ENCODE data around the gene TTC6. TPM values are rescaled to one million over a fixed set of nuclear protein-coding genes. Genes with fewer than 3 reads are reported as not detected.

TTC6 gene
- total RNA-seq, 5 donors from 2014 or later (not counting 1 experiment from before 2014, with no cell fraction given) = not detected

- peaks cover 10 to 16% (median 10%) of the 10 kb centered on the region in 3 donors for H3K9me3 Mint-ChIP-seq
- DNase-seq (no peak), ATAC-seq (replicated peaks in 1 of 4) (no peak)
- H3K4me3 ChIP-seq (ENCODE audit: control insufficient read depth in 1 of 2, extremely low read depth in 1 of 2, low read length in 1 of 2) = no peak overlapping the region
- H3K36me3 Mint-ChIP-seq = no peaks in the 10 kb centered on the region
- ChIA-PET CTCF (no interaction called here), POLR2A (no interaction called here)
- H3K4me1 ChIP-seq (ENCODE audit: control insufficient read depth in 1 of 2, extremely low read depth in 1 of 2, insufficient read depth in 2 of 2, low read length in 2 of 2) = no peaks in the 10 kb centered on the region
- peaks cover 18% of the 10 kb centered on the region in 2 donors for H3K27me3 Mint-ChIP-seq
- no peak overlapping the region for H3K27ac ChIP-seq (ENCODE audit: low read length)
- no peaks in the 10 kb centered on the region for H3K36me3 ChIP-seq (ENCODE audit: control insufficient read depth in 2 of 2, extremely low read depth in 1 of 2, insufficient read depth in 1 of 2, low read length in 1 of 2)
- no peak overlapping the region for H3K4me3 Mint-ChIP-seq
- no CpG with 5 or more reads among the region's 1 CpG for WGBS (ENCODE audit: insufficient coverage)
- H3K9me3 ChIP-seq = no peaks in the 10 kb centered on the region
- no peaks in the 10 kb centered on the region for H3K4me1 Mint-ChIP-seq
- H3K27ac Mint-ChIP-seq = no peak overlapping the region
- H3K27me3 ChIP-seq (replicated peaks in 1 of 2; ENCODE audit: control insufficient read depth in 2 of 2, extremely low read depth in 1 of 2, insufficient read depth in 2 of 2, low read length in 1 of 2) = peaks cover 8% of the 10 kb centered on the region in 2 experiments
Observed at GRCh38 chr14:37623426-37623951, 28.1 kb downstream of the TTC6 start.

GRCh38 chr14:37623971-37624370, 28.5 kb downstream of the TTC6 start:
- WGBS (ENCODE audit: insufficient coverage) = 100% methylated on average over 1 of the region's 1 CpG
- Histone ChIP-seq H3K27ac (ENCODE audit: low read length) (no peak overlapping the region), H3K27me3 (replicated peaks in 1 of 2; ENCODE audit: control insufficient read depth in 2 of 2, extremely low read depth in 1 of 2, insufficient read depth in 2 of 2, low read length in 1 of 2) (peaks cover 8% of the 10 kb centered on the region in 2 experiments), H3K4me1 (ENCODE audit: control insufficient read depth in 1 of 2, extremely low read depth in 1 of 2, insufficient read depth in 2 of 2, low read length in 2 of 2) (no peaks in the 10 kb centered on the region), H3K4me3 (ENCODE audit: control insufficient read depth in 1 of 2, extremely low read depth in 1 of 2, low read length in 1 of 2) (no peak overlapping the region), H3K9me3 (no peaks in the 10 kb centered on the region), H3K36me3 (ENCODE audit: control insufficient read depth in 2 of 2, extremely low read depth in 1 of 2, insufficient read depth in 1 of 2, low read length in 1 of 2) (no peaks in the 10 kb centered on the region)
- no peak overlapping the region for H3K4me3 Mint-ChIP-seq
- H3K27ac Mint-ChIP-seq = no peak overlapping the region
- H3K36me3 Mint-ChIP-seq = no peaks in the 10 kb centered on the region
- ATAC-seq (replicated peaks in 1 of 4) = no peak
- ChIA-PET POLR2A (no interaction called here), CTCF (no interaction called here)
- H3K27me3 Mint-ChIP-seq = peaks cover 18% of the 10 kb centered on the region in 2 donors
- H3K4me1 Mint-ChIP-seq = no peaks in the 10 kb centered on the region
- no peak for DNase-seq
- peaks cover 6 to 12% (median 6%) of the 10 kb centered on the region in 3 donors for H3K9me3 Mint-ChIP-seq

GRCh38 chr14:37625597-37626595, 30.5 kb downstream of the TTC6 start:
- Histone ChIP-seq H3K36me3 (ENCODE audit: control insufficient read depth in 2 of 2, extremely low read depth in 1 of 2, insufficient read depth in 1 of 2, low read length in 1 of 2) (no peaks in the 10 kb centered on the region), H3K9me3 (no peaks in the 10 kb centered on the region), H3K27me3 (replicated peaks in 1 of 2; ENCODE audit: control insufficient read depth in 2 of 2, extremely low read depth in 1 of 2, insufficient read depth in 2 of 2, low read length in 1 of 2) (peaks cover 8% of the 10 kb centered on the region in 2 experiments), H3K4me3 (ENCODE audit: control insufficient read depth in 1 of 2, extremely low read depth in 1 of 2, low read length in 1 of 2) (no peak overlapping the region), H3K27ac (ENCODE audit: low read length) (no peak overlapping the region), H3K4me1 (ENCODE audit: control insufficient read depth in 1 of 2, extremely low read depth in 1 of 2, insufficient read depth in 2 of 2, low read length in 2 of 2) (no peaks in the 10 kb centered on the region)
- ATAC-seq (replicated peaks in 1 of 4) (no peak), DNase-seq (no peak)
- Mint-ChIP-seq H3K9me3 (peaks cover 9 to 17% (median 10%) of the 10 kb centered on the region in 3 donors), H3K36me3 (no peaks in the 10 kb centered on the region), H3K27ac (no peak overlapping the region), H3K27me3 (peaks cover 10 to 13% of the 10 kb centered on the region in 2 donors), H3K4me3 (no peak overlapping the region), H3K4me1 (no peaks in the 10 kb centered on the region)
- POLR2A ChIA-PET = no interaction called here
- CTCF ChIA-PET = no interaction called here
- no CpG with 5 or more reads among the region's 9 CpGs for WGBS (ENCODE audit: insufficient coverage)

- Histone ChIP-seq H3K27ac (ENCODE audit: low read length) (no peak overlapping the region), H3K4me1 (ENCODE audit: control insufficient read depth in 1 of 2, extremely low read depth in 1 of 2, insufficient read depth in 2 of 2, low read length in 2 of 2) (no peaks in the 10 kb centered on the region), H3K36me3 (ENCODE audit: control insufficient read depth in 2 of 2, extremely low read depth in 1 of 2, insufficient read depth in 1 of 2, low read length in 1 of 2) (no peaks in the 10 kb centered on the region), H3K27me3 (replicated peaks in 1 of 2; ENCODE audit: control insufficient read depth in 2 of 2, extremely low read depth in 1 of 2, insufficient read depth in 2 of 2, low read length in 1 of 2) (peaks cover 0 to 7% of the 10 kb centered on the region in 2 experiments), H3K4me3 (ENCODE audit: control insufficient read depth in 1 of 2, extremely low read depth in 1 of 2, low read length in 1 of 2) (no peak overlapping the region), H3K9me3 (no peaks in the 10 kb centered on the region)
- no peak overlapping the region for H3K4me3 Mint-ChIP-seq
- no peak for DNase-seq
- no peak overlapping the region for H3K27ac Mint-ChIP-seq
- ChIA-PET CTCF (no interaction called here), POLR2A (no interaction called here)
- H3K36me3 Mint-ChIP-seq = no peaks in the 10 kb centered on the region
- H3K4me1 Mint-ChIP-seq = no peaks in the 10 kb centered on the region
- ATAC-seq (replicated peaks in 1 of 4) = no peak
- no CpG with 5 or more reads among the region's 4 CpGs for WGBS (ENCODE audit: insufficient coverage)
- no peaks in the 10 kb centered on the region for H3K27me3 Mint-ChIP-seq
- peaks cover 3 to 9% (median 3%) of the 10 kb centered on the region in 3 donors for H3K9me3 Mint-ChIP-seq
Observed at GRCh38 chr14:37637341-37637740, 41.9 kb downstream of the TTC6 start.

- Histone ChIP-seq H3K27ac (ENCODE audit: low read length) (no peak overlapping the region), H3K36me3 (ENCODE audit: control insufficient read depth in 2 of 2, extremely low read depth in 1 of 2, insufficient read depth in 1 of 2, low read length in 1 of 2) (no peaks in the 10 kb centered on the region), H3K9me3 (no peaks in the 10 kb centered on the region), H3K27me3 (replicated peaks in 1 of 2; ENCODE audit: control insufficient read depth in 2 of 2, extremely low read depth in 1 of 2, insufficient read depth in 2 of 2, low read length in 1 of 2) (no peaks in the 10 kb centered on the region), H3K4me1 (ENCODE audit: control insufficient read depth in 1 of 2, extremely low read depth in 1 of 2, insufficient read depth in 2 of 2, low read length in 2 of 2) (no peaks in the 10 kb centered on the region), H3K4me3 (ENCODE audit: control insufficient read depth in 1 of 2, extremely low read depth in 1 of 2, low read length in 1 of 2) (no peak overlapping the region)
- no CpG with 5 or more reads among the region's 2 CpGs for WGBS (ENCODE audit: insufficient coverage)
- Mint-ChIP-seq H3K4me1 (no peaks in the 10 kb centered on the region), H3K9me3 (peaks cover 3 to 9% (median 4%) of the 10 kb centered on the region in 3 donors), H3K27me3 (no peaks in the 10 kb centered on the region), H3K4me3 (no peak overlapping the region), H3K27ac (no peak overlapping the region), H3K36me3 (no peaks in the 10 kb centered on the region)
- CTCF ChIA-PET = no interaction called here
- no peak for DNase-seq
- POLR2A ChIA-PET = no interaction called here
- no peak for ATAC-seq (replicated peaks in 1 of 4)
Observed at GRCh38 chr14:37638599-37638998, 43.2 kb downstream of the TTC6 start.

- no peak for ATAC-seq (replicated peaks in 1 of 4)
- H3K4me3 Mint-ChIP-seq = no peak overlapping the region
- WGBS (ENCODE audit: insufficient coverage) = no CpG with 5 or more reads among the region's 1 CpG
- no peaks in the 10 kb centered on the region for H3K27me3 Mint-ChIP-seq
- Histone ChIP-seq H3K4me3 (ENCODE audit: control insufficient read depth in 1 of 2, extremely low read depth in 1 of 2, low read length in 1 of 2) (no peak overlapping the region), H3K4me1 (ENCODE audit: control insufficient read depth in 1 of 2, extremely low read depth in 1 of 2, insufficient read depth in 2 of 2, low read length in 2 of 2) (no peaks in the 10 kb centered on the region), H3K36me3 (ENCODE audit: control insufficient read depth in 2 of 2, extremely low read depth in 1 of 2, insufficient read depth in 1 of 2, low read length in 1 of 2) (no peaks in the 10 kb centered on the region), H3K27me3 (replicated peaks in 1 of 2; ENCODE audit: control insufficient read depth in 2 of 2, extremely low read depth in 1 of 2, insufficient read depth in 2 of 2, low read length in 1 of 2) (no peaks in the 10 kb centered on the region), H3K27ac (ENCODE audit: low read length) (no peak overlapping the region), H3K9me3 (no peaks in the 10 kb centered on the region)
- ChIA-PET POLR2A (no interaction called here), CTCF (no interaction called here)
- no peaks in the 10 kb centered on the region for H3K4me1 Mint-ChIP-seq
- peaks cover 2 to 10% (median 3%) of the 10 kb centered on the region in 3 donors for H3K9me3 Mint-ChIP-seq
- no peak for DNase-seq
- no peak overlapping the region for H3K27ac Mint-ChIP-seq
- no peaks in the 10 kb centered on the region for H3K36me3 Mint-ChIP-seq
Observed at GRCh38 chr14:37641117-37641516, 45.7 kb downstream of the TTC6 start.

Measured in T-cell (primary cell).